SK-N-SH (cell line): ENCODE measurements around the gene NME9. TPM values are rescaled to one million over a fixed set of nuclear protein-coding genes. Genes with fewer than 3 reads are reported as not detected.

Source experiments
- CTCF ChIA-PET: fragments of 300-600, 350-600 bp; formaldehyde crosslinking; extraction: SDS; loops from one replicate; lab custom pipeline; 2021; lab: Yijun Ruan, JAX
- POLR2A ChIA-PET: fragments of 350-600 bp; sonication (Branson Sonifier 250); formaldehyde crosslinking; extraction: SDS; loops from one replicate; lab custom pipeline; 2020; ENCODE audit warnings: antibody characterized with exemption, inconsistent platforms; lab: Yijun Ruan, JAX
- DNase-seq: peaks from one replicate; pipeline ENCODE4 v3.0.0; 2012
- H2AFZ ChIP-seq: fragments of 200-600 bp; sonication (generic); 2 replicates; pipeline ENCODE4 v1.8.1; 2016; ENCODE audit warnings: antibody characterized with exemption, mild to moderate bottlenecking, low read depth
- H3F3A ChIP-seq: fragments of 200-600 bp; sonication (generic); replicated peaks from 2 replicates; pipeline ENCODE3; 2016; ENCODE audit warnings: antibody characterized with exemption, mild to moderate bottlenecking; ENCODE audit not compliant: insufficient read depth
- H3K27ac ChIP-seq, 2 experiments: fragments of 200-500 bp in 1 of 2; fragments of 200-600 bp in 1 of 2; sonication (Bioruptor generic) in 1 of 2; sonication (generic), shearing (Covaris generic) in 1 of 2; 2 replicates each; pipeline versions ENCODE4 v1.5.1 to v1.6.1; 2014 to 2016; ENCODE audit warnings: low read depth in 2 of 2, inconsistent platforms in 1 of 2, low read length in 1 of 2, mild to moderate bottlenecking in 1 of 2, mixed read lengths in 1 of 2
- H3K27me3 ChIP-seq: fragments of 200-600 bp; sonication (generic), shearing (Covaris generic); 2 replicates; pipeline ENCODE4 v1.6.1; 2016; ENCODE audit warnings: mixed run types; ENCODE audit not compliant: insufficient read depth
- H3K36me3 ChIP-seq, 2 experiments: fragments of 200-500 bp in 1 of 2; fragments of 200-600 bp in 1 of 2; sonication (Bioruptor generic) in 1 of 2; sonication (generic) in 1 of 2; replicated peaks in 1 of 2; 2 replicates each; pipeline versions ENCODE3 to v1.5.1; 2014 to 2016; ENCODE audit warnings: low read length in 1 of 2, mild to moderate bottlenecking in 1 of 2; ENCODE audit not compliant: insufficient read depth in 2 of 2, control insufficient read depth in 1 of 2
- H3K4me1 ChIP-seq, 2 experiments: fragments of 200-500 bp in 1 of 2; fragments of 200-600 bp in 1 of 2; sonication (Bioruptor generic) in 1 of 2; sonication (generic), shearing (Covaris generic) in 1 of 2; 2 replicates each; pipeline versions ENCODE4 v1.5.1 to v1.6.1; 2014 to 2016; ENCODE audit warnings: low read depth in 1 of 2, low read length in 1 of 2, mixed run types in 1 of 2; ENCODE audit not compliant: insufficient read depth in 2 of 2, control insufficient read depth in 1 of 2
- H3K4me2 ChIP-seq: fragments of 200-600 bp; sonication (generic), shearing (Covaris generic); 2 replicates; pipeline ENCODE4 v1.6.1; 2017; ENCODE audit warnings: mixed run types
- H3K4me3 ChIP-seq, 2 experiments: fragments of 200-500 bp in 1 of 2; fragments of 200-600 bp in 1 of 2; sonication (Bioruptor generic) in 1 of 2; sonication (generic), shearing (Covaris generic) in 1 of 2; 2 replicates each; pipeline versions ENCODE4 v1.5.1 to v1.8.1; 2014 to 2016; ENCODE audit warnings: low read depth in 2 of 2, inconsistent platforms in 1 of 2, low read length in 1 of 2, mild to moderate bottlenecking in 1 of 2, mixed read lengths in 1 of 2, moderate library complexity in 1 of 2
- H3K79me2 ChIP-seq: fragments of 200-600 bp; sonication (generic); 2 replicates; pipeline ENCODE4 v1.8.1; 2017; ENCODE audit warnings: mild to moderate bottlenecking; ENCODE audit not compliant: insufficient read depth
- H3K9ac ChIP-seq: fragments of 200-600 bp; sonication (generic); 2 replicates; pipeline ENCODE4 v1.6.1; 2017; ENCODE audit warnings: mixed run types
- H3K9me2 ChIP-seq: fragments of 200-600 bp; sonication (generic); 2 replicates; pipeline ENCODE4 v1.6.1; 2017; ENCODE audit warnings: mixed run types
- H3K9me3 ChIP-seq: fragments of 200-600 bp; sonication (generic); 2 replicates; pipeline ENCODE4 v1.6.1; 2017; ENCODE audit warnings: mixed run types, mild to moderate bottlenecking, moderate library complexity
- H4K20me1 ChIP-seq: fragments of 200-600 bp; sonication (generic); 2 replicates; pipeline ENCODE4 v1.6.1; 2017; ENCODE audit warnings: mild to moderate bottlenecking, mixed run types; ENCODE audit not compliant: insufficient read depth
- CTCF ChIP-seq: fragments of 200-600 bp; sonication (generic); IDR thresholded peaks from 2 replicates; pipeline ENCODE4 v1.6.1; 2017; ENCODE audit warnings: antibody characterized with exemption, mild to moderate bottlenecking, moderate library complexity
- ELF1 ChIP-seq: IDR thresholded peaks from 2 replicates; pipeline ENCODE4 v1.4.0; 2012
- EP300 ChIP-seq, 2 experiments: IDR thresholded peaks; 2 replicates each; pipeline versions ENCODE4 v1.4.0 to v1.6.1; 2012; ENCODE audit warnings: borderline replicate concordance in 1 of 2, low read depth in 1 of 2, low read length in 1 of 2
- EZH2phosphoT487 ChIP-seq: fragments of 200-600 bp; sonication (generic); IDR thresholded peaks from 2 replicates; pipeline ENCODE4 v1.6.1; 2017; ENCODE audit warnings: low read depth, mixed run types, mild to moderate bottlenecking, antibody characterized with exemption, moderate library complexity, borderline replicate concordance
- FOSL2 ChIP-seq: IDR thresholded peaks from 2 replicates; pipeline ENCODE4 v1.4.0; 2012; ENCODE audit warnings: low read depth, mild to moderate bottlenecking, moderate library complexity, borderline replicate concordance
- FOXJ3 ChIP-seq: sonication (generic); formaldehyde crosslinking; IDR thresholded peaks from 2 replicates; pipeline ENCODE4 v1.5.1; 2020; ENCODE audit warnings: mild to moderate bottlenecking, missing genetic modification reagents
- FOXM1 ChIP-seq: IDR thresholded peaks from 2 replicates; pipeline ENCODE4 v1.4.0; 2012; ENCODE audit warnings: low read depth, mild to moderate bottlenecking
- GABPA ChIP-seq: IDR thresholded peaks from 2 replicates; pipeline ENCODE4 v1.4.0; 2012; ENCODE audit warnings: low read depth, mild to moderate bottlenecking
- GATA2 ChIP-seq: sonication (generic); formaldehyde crosslinking; IDR thresholded peaks from 2 replicates; pipeline ENCODE4 v1.5.0; 2020; ENCODE audit warnings: mild to moderate bottlenecking, missing genetic modification reagents
- IRF3 ChIP-seq: fragments of 150-350 bp; IDR thresholded peaks from 2 replicates; pipeline ENCODE4 v1.6.1; 2016; ENCODE audit warnings: mild to moderate bottlenecking, low read depth, low read length
- JUND ChIP-seq: IDR thresholded peaks from 2 replicates; pipeline ENCODE4 v1.4.0; 2012
- MEF2A ChIP-seq: IDR thresholded peaks from 2 replicates; pipeline ENCODE4 v1.4.0; 2012; ENCODE audit warnings: low read depth, borderline replicate concordance
- NFIC ChIP-seq: IDR thresholded peaks from 2 replicates; pipeline ENCODE4 v1.4.0; 2012; ENCODE audit warnings: borderline replicate concordance
- NRF1 ChIP-seq: IDR thresholded peaks from 2 replicates; pipeline ENCODE4 v1.6.1; 2012; ENCODE audit warnings: low read depth, mild to moderate bottlenecking, low read length
- POLR2AphosphoS5 ChIP-seq: IDR thresholded peaks from 2 replicates; pipeline ENCODE4 v1.6.1; 2012; ENCODE audit warnings: low read depth, low read length
- RAD21 ChIP-seq: IDR thresholded peaks from 2 replicates; pipeline ENCODE4 v1.6.1; 2012; ENCODE audit warnings: mild to moderate bottlenecking, low read length
- RCOR1 ChIP-seq: fragments of 150-350 bp; IDR thresholded peaks from 2 replicates; pipeline ENCODE4 v1.6.1; 2017; ENCODE audit warnings: antibody characterized with exemption, low read length
- REST ChIP-seq: IDR thresholded peaks from 2 replicates; pipeline ENCODE4 v1.6.1; 2012; ENCODE audit warnings: mild to moderate bottlenecking, low read depth, low read length, moderate library complexity
- RFX5 ChIP-seq: IDR thresholded peaks from 2 replicates; pipeline ENCODE4 v1.6.1; 2012; ENCODE audit warnings: mild to moderate bottlenecking, improper control_type of control experiment, low read length
- SIN3A ChIP-seq: IDR thresholded peaks from 2 replicates; pipeline ENCODE4 v1.6.1; 2012; ENCODE audit warnings: low read depth, mild to moderate bottlenecking, low read length, moderate library complexity, borderline replicate concordance
- TAF1 ChIP-seq: IDR thresholded peaks from 2 replicates; pipeline ENCODE4 v1.6.1; 2012; ENCODE audit warnings: low read depth, mild to moderate bottlenecking, low read length, moderate library complexity, borderline replicate concordance
- TCF12 ChIP-seq: IDR thresholded peaks from 2 replicates; pipeline ENCODE4 v1.4.0; 2012
- TEAD4 ChIP-seq: IDR thresholded peaks from 2 replicates; pipeline ENCODE4 v1.4.0; 2012; ENCODE audit warnings: mild to moderate bottlenecking, borderline replicate concordance; ENCODE audit not compliant: insufficient read depth
- WGBS: methylation state at CpG from one replicate; pipeline ENCODE4 v1.1.6; 2017; ENCODE audit warnings: low lambda C conversion rate; 5-methylcytosine and 5-hydroxymethylcytosine counted together
- polyA plus RNA-seq, 3 experiments: library from polyadenylated mRNA; depleted of rRNA; stranded (reverse); fragments of >200 nt; gene quantifications; 2 replicates each; pipeline ENCODE4 v1.2.3, GENCODE V29; 2012
- TF ChIP-seq, protein P1 (sequence below): IDR thresholded peaks from 2 replicates; pipeline ENCODE4 v1.4.0; 2012; ENCODE audit warnings: low read depth, borderline replicate concordance
- TF ChIP-seq, protein P2 (sequence below): IDR thresholded peaks from 2 replicates; pipeline ENCODE4 v1.4.0; 2012; ENCODE audit warnings: low read depth, borderline replicate concordance

The NME9 gene
- polyA plus RNA-seq, 1 of the 3 experiments (the other 2 are of a cell fraction) = 0.43 TPM

GRCh38 chr3:138328341-138328740 lies 1.3 kb downstream of the NME9 start:
- no peaks in the 10 kb centered on the region for H3K9me2 ChIP-seq
- ChIA-PET CTCF (interaction anchor here (0.7 to 2.4 kb wide), 8 partner anchors 11 to 155 kb away, joined by 3 to 11 read pairs (median 3); partner anchors contain the start of genes ESYT3 and MRAS), POLR2A (no interaction called here)
- H3K79me2 ChIP-seq = no peaks in the 10 kb centered on the region
- no peak for TF ChIP-seq NRF1
- TF ChIP-seq RAD21 = no peak
- TF ChIP-seq TEAD4 = no peak
- no peak for TF ChIP-seq FOXJ3 (CRISPR knock-in tag)
- TF ChIP-seq FOXM1 = no peak
- TF ChIP-seq RCOR1 = 0 out of 2 replicates have a peak, but pooled peaks have one; percentile 10
- no peak for TF ChIP-seq FOSL2
- no peak for TF ChIP-seq REST
- no peak for TF ChIP-seq GABPA
- no peak for TF ChIP-seq RFX5
- no peak for TF ChIP-seq SIN3A
- no peak for TF ChIP-seq MEF2A
- TF ChIP-seq ELF1 = no peak
- TF ChIP-seq, protein P1, sequence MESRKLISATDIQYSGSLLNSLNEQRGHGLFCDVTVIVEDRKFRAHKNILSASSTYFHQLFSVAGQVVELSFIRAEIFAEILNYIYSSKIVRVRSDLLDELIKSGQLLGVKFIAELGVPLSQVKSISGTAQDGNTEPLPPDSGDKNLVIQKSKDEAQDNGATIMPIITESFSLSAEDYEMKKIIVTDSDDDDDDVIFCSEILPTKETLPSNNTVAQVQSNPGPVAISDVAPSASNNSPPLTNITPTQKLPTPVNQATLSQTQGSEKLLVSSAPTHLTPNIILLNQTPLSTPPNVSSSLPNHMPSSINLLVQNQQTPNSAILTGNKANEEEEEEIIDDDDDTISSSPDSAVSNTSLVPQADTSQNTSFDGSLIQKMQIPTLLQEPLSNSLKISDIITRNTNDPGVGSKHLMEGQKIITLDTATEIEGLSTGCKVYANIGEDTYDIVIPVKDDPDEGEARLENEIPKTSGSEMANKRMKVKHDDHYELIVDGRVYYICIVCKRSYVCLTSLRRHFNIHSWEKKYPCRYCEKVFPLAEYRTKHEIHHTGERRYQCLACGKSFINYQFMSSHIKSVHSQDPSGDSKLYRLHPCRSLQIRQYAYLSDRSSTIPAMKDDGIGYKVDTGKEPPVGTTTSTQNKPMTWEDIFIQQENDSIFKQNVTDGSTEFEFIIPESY = no peak
- TF ChIP-seq NFIC = no peak
- TF ChIP-seq JUND = no peak
- no peak for TF ChIP-seq GATA2 (CRISPR knock-in tag)
- no peak for TF ChIP-seq EZH2phosphoT487
- 0 out of 2 replicates have a peak, but pooled peaks have one; percentile 19 for TF ChIP-seq TCF12
- TF ChIP-seq EP300 (IDR thresholded peaks at IDR 0.05; ENCODE audit: borderline replicate concordance in 1 of 2, low read depth in 1 of 2, low read length in 1 of 2) = no peak
- TF ChIP-seq, protein P2, sequence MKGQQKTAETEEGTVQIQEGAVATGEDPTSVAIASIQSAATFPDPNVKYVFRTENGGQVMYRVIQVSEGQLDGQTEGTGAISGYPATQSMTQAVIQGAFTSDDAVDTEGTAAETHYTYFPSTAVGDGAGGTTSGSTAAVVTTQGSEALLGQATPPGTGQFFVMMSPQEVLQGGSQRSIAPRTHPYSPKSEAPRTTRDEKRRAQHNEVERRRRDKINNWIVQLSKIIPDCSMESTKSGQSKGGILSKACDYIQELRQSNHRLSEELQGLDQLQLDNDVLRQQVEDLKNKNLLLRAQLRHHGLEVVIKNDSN = no peak
- TF ChIP-seq TAF1 = no peak
- peak; percentile 35 for TF ChIP-seq CTCF
- no peak for TF ChIP-seq POLR2AphosphoS5
- no peak for TF ChIP-seq IRF3
- H2AFZ ChIP-seq = no peak overlapping the region
- H3K4me2 ChIP-seq = peak overlapping the region; percentile 99
- peaks cover 7% of the 10 kb centered on the region for H3F3A ChIP-seq
- no peak overlapping the region for H3K9ac ChIP-seq
- H3K4me3 ChIP-seq = no peak overlapping the region; a peak in 1 of 4 replicates
- peaks cover 3 to 5% of the 10 kb centered on the region in 2 experiments; a peak in 2 of 4 replicates for H3K4me1 ChIP-seq
- H4K20me1 ChIP-seq = no peaks in the 10 kb centered on the region
- H3K36me3 ChIP-seq = no peaks in the 10 kb centered on the region
- H3K27me3 ChIP-seq = no peaks in the 10 kb centered on the region
- no peak overlapping the region for H3K27ac ChIP-seq
- no peaks in the 10 kb centered on the region for H3K9me3 ChIP-seq
- DNase-seq = peak; percentile 27
- WGBS = 54% methylated on average over 2 of the region's 2 CpGs
